Tibial nerve (tissue), 4 donors: Measurements from ENCODE around the gene RIOX2. TPM values are rescaled to one million over a fixed set of nuclear protein-coding genes. Genes with fewer than 3 reads are reported as not detected.

Experiments used
- DNase-seq, 2 donors: peaks; one replicate each; pipeline ENCODE4 v3.0.0-alpha.2; 2019; ENCODE audit warnings: low spot score in 2 of 2
- H3K27ac ChIP-seq, 4 donors: fragments of 200-600 bp; sonication (generic) in 3 of 4; one replicate each; pipeline ENCODE4 v1.5.1; 2017 to 2019; ENCODE audit warnings: mild to moderate bottlenecking in 1 of 4
- H3K27me3 ChIP-seq, 2 donors: fragments of 200-600 bp; sonication (generic) in 1 of 2; one replicate each; pipeline versions ENCODE4 v1.5.1 to v1.6.0; 2017 to 2019
- H3K36me3 ChIP-seq, 3 donors: fragments of 200-600 bp; sonication (generic); one replicate each; pipeline ENCODE4 v1.5.1; 2018 to 2019
- H3K4me1 ChIP-seq, 4 donors: fragments of 200-600 bp; sonication (generic) in 3 of 4; one replicate each; pipeline ENCODE4 v1.5.1; 2017 to 2019
- H3K4me3 ChIP-seq, 4 donors: fragments of 200-600 bp; sonication (generic) in 3 of 4; one replicate each; pipeline ENCODE4 v1.5.1; 2017 to 2019; ENCODE audit warnings: mild to moderate bottlenecking in 1 of 4, moderate library complexity in 1 of 4
- H3K9me3 ChIP-seq, 4 donors: fragments of 200-600 bp; sonication (generic) in 3 of 4; one replicate each; pipeline ENCODE4 v1.5.1; 2017 to 2019
- CTCF ChIP-seq, 5 experiments: fragments of 200-600 bp in 3 of 5; fragments of 450-650 bp in 2 of 5; sonication (generic) in 3 of 5; IDR thresholded peaks; one replicate each; pipeline ENCODE4 v1.5.1; 2016 to 2019; ENCODE audit warnings: antibody characterized with exemption in 5 of 5, mild to moderate bottlenecking in 3 of 5, moderate library complexity in 2 of 5
- EP300 ChIP-seq, 2 donors: sonication (generic); formaldehyde crosslinking; IDR thresholded peaks; one replicate each; pipeline ENCODE4 v1.6.1; 2017; ENCODE audit warnings: antibody characterized with exemption in 2 of 2, mild to moderate bottlenecking in 1 of 2
- POLR2A ChIP-seq, 2 donors: fragments of 450-650 bp; IDR thresholded peaks; one replicate each; pipeline ENCODE4 v1.6.1; 2017; ENCODE audit warnings: antibody characterized with exemption in 2 of 2, mild to moderate bottlenecking in 2 of 2, moderate library complexity in 2 of 2
- WGBS, 2 donors: methylation state at CpG; one replicate each; pipeline ENCODE4 v1.1.5; 2018; 5-methylcytosine and 5-hydroxymethylcytosine counted together
- total RNA-seq, 4 donors: library from RNA; depleted of rRNA; stranded (reverse); fragments of >200 nt; gene quantifications; one replicate each; pipeline ENCODE4 v1.1.0, GENCODE V29; 2016

Gene RIOX2
- total RNA-seq, 4 donors from 2014 or later, result 24.9 to 27.0 (median 26.8) TPM

GRCh38 chr3:97932387-97932801 is 39.8 kb downstream of the RIOX2 start:
- Histone ChIP-seq H3K36me3 (peaks cover 0 to 63% (median 0%) of the 10 kb centered on the region in 3 donors), H3K27me3 (no peaks in the 10 kb centered on the region), H3K9me3 (peaks cover 0 to 6% (median 0%) of the 10 kb centered on the region in 4 donors), H3K27ac (peak overlapping the region in 2 of 4 donors; percentile 28 to 44), H3K4me3 (no peak overlapping the region), H3K4me1 (peaks cover 0 to 16% (median 3%) of the 10 kb centered on the region in 4 donors)
- no peak for DNase-seq
- TF ChIP-seq EP300 (IDR thresholded peaks at IDR 0.05), result peak in 1 of 2 donors; percentile 53
- peak in 1 of 5 experiments; percentile 5 for TF ChIP-seq CTCF (IDR thresholded peaks at IDR 0.05)
- no peak for TF ChIP-seq POLR2A (IDR thresholded peaks at IDR 0.05)
- WGBS, 2 donors, result 21 to 28% methylated on average over 4 of the region's 4 CpGs

DNA sequence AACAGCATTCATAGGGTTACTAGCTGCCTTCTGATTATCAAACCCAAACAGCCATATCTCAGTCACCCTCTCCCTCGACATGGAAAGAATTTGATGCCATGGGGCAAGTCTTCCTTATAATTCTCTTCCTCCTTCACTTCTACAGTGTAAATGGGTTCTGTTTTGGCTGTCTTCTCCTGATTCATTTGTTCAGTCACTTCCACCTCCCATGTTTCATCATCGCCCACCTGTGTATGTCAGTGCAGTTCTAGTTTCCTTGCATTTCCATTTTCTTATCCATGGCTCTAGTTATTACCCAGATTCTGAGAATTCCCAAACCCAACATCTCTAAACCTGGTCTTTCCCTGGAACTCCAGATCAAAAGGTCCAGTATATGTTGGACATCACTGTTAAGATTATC is 41.0 kb downstream of the RIOX2 start:
- DNase-seq, result no peak
- Histone ChIP-seq H3K36me3 (peaks cover 0 to 63% (median 0%) of the 10 kb centered on the region in 3 donors), H3K4me3 (no peak overlapping the region), H3K27ac (no peak overlapping the region), H3K4me1 (peaks cover 0 to 16% (median 3%) of the 10 kb centered on the region in 4 donors), H3K9me3 (peaks cover 0 to 6% (median 0%) of the 10 kb centered on the region in 4 donors), H3K27me3 (no peaks in the 10 kb centered on the region)
- TF ChIP-seq EP300 (IDR thresholded peaks at IDR 0.05) (no peak), POLR2A (IDR thresholded peaks at IDR 0.05) (no peak), CTCF (IDR thresholded peaks at IDR 0.05) (no peak)
- 50 to 76% methylated on average over 2 of the region's 2 CpGs for WGBS, 2 donors

- TF ChIP-seq CTCF (IDR thresholded peaks at IDR 0.05) (no peak), EP300 (IDR thresholded peaks at IDR 0.05) (no peak), POLR2A (IDR thresholded peaks at IDR 0.05) (no peak)
- H3K27ac ChIP-seq, result no peak overlapping the region
- H3K9me3 ChIP-seq, result peaks cover 0 to 6% (median 0%) of the 10 kb centered on the region in 4 donors
- H3K36me3 ChIP-seq, result peaks cover 0 to 55% (median 1%) of the 10 kb centered on the region in 3 donors
- no peak overlapping the region for H3K4me3 ChIP-seq
- H3K27me3 ChIP-seq, result no peaks in the 10 kb centered on the region
- peaks cover 0 to 16% (median 3%) of the 10 kb centered on the region in 4 donors for H3K4me1 ChIP-seq
- no peak for DNase-seq
Observed at GRCh38 chr3:97930018-97930417, 42.2 kb downstream of the RIOX2 start.

- DNase-seq, result no peak
- peaks cover 0 to 16% (median 3%) of the 10 kb centered on the region in 4 donors for H3K4me1 ChIP-seq
- peaks cover 0 to 58% (median 7%) of the 10 kb centered on the region in 3 donors for H3K36me3 ChIP-seq
- H3K27me3 ChIP-seq, result no peaks in the 10 kb centered on the region
- 88 to 89% methylated on average over 4 of the region's 4 CpGs for WGBS, 2 donors
- H3K4me3 ChIP-seq, result no peak overlapping the region
- TF ChIP-seq EP300 (IDR thresholded peaks at IDR 0.05) (no peak), CTCF (IDR thresholded peaks at IDR 0.05) (no peak), POLR2A (IDR thresholded peaks at IDR 0.05) (no peak)
- H3K27ac ChIP-seq, result no peak overlapping the region
- peaks cover 0 to 6% (median 0%) of the 10 kb centered on the region in 4 donors for H3K9me3 ChIP-seq
Observed at GRCh38 chr3:97928986-97929385, 43.2 kb downstream of the RIOX2 start.

DNA sequence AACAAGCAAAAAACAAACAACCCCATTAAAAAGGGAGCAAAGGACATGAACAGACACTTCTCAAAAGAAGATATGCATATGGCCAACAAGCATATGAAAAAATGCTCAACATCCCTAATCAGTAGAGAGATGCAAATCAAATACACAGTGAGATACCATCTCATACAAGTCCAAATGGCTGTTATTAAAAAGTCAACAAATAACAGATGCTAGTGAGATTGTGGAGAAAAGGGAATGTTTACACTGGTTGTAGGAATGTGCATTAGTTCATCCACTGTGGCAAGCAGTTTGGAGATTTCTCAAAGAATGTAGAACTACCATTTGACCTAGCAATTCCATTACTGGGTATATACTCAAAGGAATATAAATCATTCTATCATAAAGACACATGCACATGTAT is 44.5 kb downstream of the RIOX2 start:
- TF ChIP-seq POLR2A (IDR thresholded peaks at IDR 0.05) (no peak), CTCF (IDR thresholded peaks at IDR 0.05) (no peak), EP300 (IDR thresholded peaks at IDR 0.05) (no peak)
- Histone ChIP-seq H3K36me3 (peaks cover 0 to 59% (median 7%) of the 10 kb centered on the region in 3 donors), H3K4me3 (no peak overlapping the region), H3K27me3 (no peaks in the 10 kb centered on the region), H3K4me1 (peaks cover 0 to 11% (median 2%) of the 10 kb centered on the region in 4 donors), H3K27ac (no peak overlapping the region), H3K9me3 (peaks cover 0 to 6% (median 0%) of the 10 kb centered on the region in 4 donors)
- DNase-seq, result no peak
